Measurements from ENCODE around the gene KCTD17. TPM values are rescaled to one million over a fixed set of nuclear protein-coding genes. Genes with fewer than 3 reads are reported as not detected.

The KCTD17 gene
- 23.6 and 42.4 TPM in 2 replicates for total RNA-seq

GRCh38 chr22:37051391-37052385 is at the start of gene KCTD17:
KCTD17 (plus strand) TSS chr22:37051742; CDS start chr22:37051761, 19 bp downstream.

GRCh38 chr22:37019309-37020191 is 32.0 kb upstream of the KCTD17 start, which contains the start of the genes MPST and TST:
MPST (plus strand) TSS chr22:37019742; CDS start chr22:37019837, 95 bp downstream.
TST (minus strand) TSS chr22:37019447; CDS start chr22:37018732, 715 bp downstream.

GRCh38 chr22:37109242-37109917 is 57.8 kb downstream of the KCTD17 start, which contains the start of gene TMPRSS6:
TMPRSS6 (minus strand) TSS chr22:37109713; CDS start chr22:37103417, 6,296 bp downstream.

Other genes starting within 250 kb of the KCTD17 start
- gene PVALB, start 234.7 kb upstream of the KCTD17 start, total RNA-seq = not detected in 2 replicates
- not detected in 2 replicates for gene NCF4, start 190.7 kb upstream of the KCTD17 start, total RNA-seq
- under 0.01 TPM in 1 of 2 replicates, not detected in the other for gene CSF2RB, start 138.1 kb upstream of the KCTD17 start, total RNA-seq
- gene TST, start 32.3 kb upstream of the KCTD17 start, total RNA-seq = 59.6 and 59.8 TPM in 2 replicates
- gene MPST, start 32.0 kb upstream of the KCTD17 start, total RNA-seq = 129 and 155 TPM in 2 replicates
- not detected in 2 replicates for gene TMPRSS6, start 58.0 kb downstream of the KCTD17 start, total RNA-seq
- gene IL2RB, start 98.2 kb downstream of the KCTD17 start, total RNA-seq = 0.52 and 0.64 TPM in 2 replicates
- 10.7 and 24.8 TPM in 2 replicates for gene C1QTNF6, start 136.5 kb downstream of the KCTD17 start, total RNA-seq
- under 0.01 TPM in 1 of 2 replicates, not detected in the other for gene SSTR3, start 160.7 kb downstream of the KCTD17 start, total RNA-seq
- 32.8 and 71.8 TPM in 2 replicates for gene RAC2, start 192.5 kb downstream of the KCTD17 start, total RNA-seq
- gene CYTH4, start 230.8 kb downstream of the KCTD17 start, total RNA-seq = 0.39 TPM in 1 of 2 replicates, not detected in the other

Data from epithelial cell of alveolus of lung (primary cell).